Measurements from ENCODE around the gene INO80. TPM values are rescaled to one million over a fixed set of nuclear protein-coding genes. Genes with fewer than 3 reads are reported as not detected.

The INO80 gene
- total RNA-seq, 4 donors from 2014 or later = 22.4 to 28.7 (median 24.0) TPM

DNA sequence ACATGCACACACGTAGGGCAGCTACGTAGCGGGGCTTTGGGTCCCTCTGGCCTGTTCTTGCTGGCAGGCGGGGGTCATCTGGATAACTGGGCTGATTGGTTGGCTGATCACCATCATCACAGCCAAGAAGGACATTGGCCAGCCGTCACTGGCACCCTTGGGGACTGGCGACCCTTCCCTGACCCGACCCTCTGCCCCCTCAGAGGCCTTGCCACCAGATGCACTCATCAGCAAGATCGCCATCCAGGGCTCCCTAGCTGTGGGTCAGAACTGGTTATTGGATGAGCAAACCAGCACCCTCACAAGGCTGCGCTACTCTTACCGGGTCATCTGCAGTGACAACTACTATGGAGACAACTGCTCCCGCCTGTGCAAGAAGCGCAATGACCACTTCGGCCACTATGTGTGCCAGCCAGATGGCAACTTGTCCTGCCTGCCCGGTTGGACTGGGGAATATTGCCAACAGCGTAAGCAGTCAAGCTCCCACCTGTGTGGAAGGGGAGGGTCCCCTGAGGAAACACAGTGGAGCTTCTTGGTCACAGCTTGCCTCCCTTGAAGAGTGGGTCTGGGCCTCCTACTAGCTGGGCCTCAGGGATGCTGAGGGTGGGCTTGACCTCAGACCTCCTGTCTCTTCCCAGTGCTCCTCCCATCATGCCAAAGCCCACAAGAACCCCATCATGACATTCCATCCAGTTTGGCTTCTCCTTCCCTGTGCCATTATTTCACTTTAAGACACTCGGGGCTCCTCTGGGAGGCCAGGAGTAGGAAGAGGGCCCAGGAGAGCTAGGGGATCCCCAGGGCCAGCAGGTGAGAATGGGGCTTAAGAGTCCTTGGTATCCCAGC, 184.6 kb downstream of the INO80 start:
- intact Hi-C loops (cut with DNase I) = no loop called here
- peak overlapping the region in 3 of 4 donors; percentile 16 to 35 (median 28) for H3K27ac ChIP-seq (replicated peaks in 1 of 4)
- H3K27me3 ChIP-seq = peaks cover 0 to 90% (median 50%) of the 10 kb centered on the region in 4 donors
- TF ChIP-seq POLR2A (IDR thresholded peaks at IDR 0.05; ENCODE audit: low read depth) = no peak
- no peaks in the 10 kb centered on the region for H3K9me3 ChIP-seq
- peaks cover 0 to 18% (median 0%) of the 10 kb centered on the region in 4 donors for H3K36me3 ChIP-seq
- H3K4me1 ChIP-seq = peaks cover 58 to 64% (median 59%) of the 10 kb centered on the region in 4 donors
- 80% methylated on average over 15 of the region's 16 CpGs for WGBS
- peak overlapping the region; percentile 57 to 58 (median 58) for H3K4me3 ChIP-seq
- no peak for DNase-seq (ENCODE audit: extremely low spot score)

DNA sequence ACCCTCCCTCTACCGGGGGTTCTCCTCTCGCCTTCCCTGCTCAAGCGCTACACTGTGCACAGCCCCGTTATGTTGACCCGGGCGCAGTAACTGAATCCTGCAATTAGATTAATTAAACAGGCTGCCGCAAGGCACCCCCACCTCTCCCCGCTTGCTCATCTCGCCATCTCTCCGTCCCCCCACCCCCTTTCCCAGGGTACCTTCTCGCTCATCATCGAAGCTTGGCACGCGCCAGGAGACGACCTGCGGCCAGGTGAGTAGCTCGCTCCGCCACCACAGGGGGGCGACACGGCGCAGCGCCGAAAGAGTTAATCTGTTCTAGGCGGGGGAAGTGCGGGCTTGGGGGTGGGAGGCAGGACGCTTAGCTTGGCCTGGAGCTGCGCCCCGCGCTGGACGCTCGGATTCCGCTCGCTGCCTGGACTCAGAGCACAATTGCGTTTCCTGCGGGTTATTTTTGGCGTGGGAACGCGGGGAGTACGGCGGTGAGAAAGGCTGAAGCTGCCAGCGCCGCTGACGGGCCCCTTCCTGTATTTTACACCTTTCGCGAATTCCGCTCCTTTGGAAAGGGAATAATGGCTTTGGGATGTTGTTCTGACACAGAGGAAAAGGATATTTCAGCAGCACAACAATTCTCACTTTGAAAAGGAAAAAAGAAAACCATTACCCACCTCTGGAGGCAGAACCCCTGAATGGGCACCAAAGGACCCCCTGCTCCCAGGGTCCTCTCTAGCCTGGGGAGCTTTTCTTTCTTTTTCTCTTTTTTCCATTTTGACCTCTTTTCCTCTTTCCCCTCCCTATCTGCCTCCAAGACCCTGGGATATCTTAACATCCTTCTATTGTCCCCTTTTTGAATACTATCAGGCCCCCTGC, 185.4 kb downstream of the INO80 start:
- DNase-seq (ENCODE audit: extremely low spot score) = no peak
- intact Hi-C loops (cut with DNase I) = no loop called here

DNA sequence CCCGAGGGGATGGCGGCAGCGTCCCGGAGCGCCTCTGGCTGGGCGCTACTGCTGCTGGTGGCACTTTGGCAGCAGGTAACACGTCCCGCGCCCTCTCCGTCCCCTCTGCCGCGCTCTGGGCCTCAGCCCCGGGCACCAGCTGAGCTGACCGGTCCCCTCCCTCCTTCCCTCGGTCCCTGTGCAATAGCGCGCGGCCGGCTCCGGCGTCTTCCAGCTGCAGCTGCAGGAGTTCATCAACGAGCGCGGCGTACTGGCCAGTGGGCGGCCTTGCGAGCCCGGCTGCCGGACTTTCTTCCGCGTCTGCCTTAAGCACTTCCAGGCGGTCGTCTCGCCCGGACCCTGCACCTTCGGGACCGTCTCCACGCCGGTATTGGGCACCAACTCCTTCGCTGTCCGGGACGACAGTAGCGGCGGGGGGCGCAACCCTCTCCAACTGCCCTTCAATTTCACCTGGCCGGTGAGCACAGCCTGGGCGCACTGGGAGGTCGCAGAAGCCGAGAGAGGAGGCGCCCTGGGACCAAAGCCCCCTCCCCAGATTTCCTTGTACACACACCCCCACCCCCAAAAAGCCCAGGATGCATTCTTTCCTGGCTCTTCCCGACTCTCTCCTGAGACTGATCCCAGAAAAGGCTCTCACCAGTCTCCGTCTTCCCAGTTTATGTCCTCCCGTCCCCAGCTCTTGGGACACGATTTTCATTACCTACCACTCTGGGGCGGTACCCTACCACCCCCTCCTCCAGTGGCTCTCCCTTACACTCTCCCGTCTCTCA, 186.2 kb downstream of the INO80 start:
- H3K9me3 ChIP-seq = no peaks in the 10 kb centered on the region
- intact Hi-C loops (cut with DNase I) = no loop called here

More for the DNA sequence above, 185.4 kb downstream of the INO80 start:
- Histone ChIP-seq H3K36me3 (peaks cover 0 to 9% (median 0%) of the 10 kb centered on the region in 4 donors), H3K27ac (replicated peaks in 1 of 4) (peak overlapping the region; percentile 10 to 67 (median 38)), H3K4me3 (peak overlapping the region; percentile 57 to 58 (median 58)), H3K4me1 (peaks cover 62 to 68% (median 65%) of the 10 kb centered on the region in 4 donors), H3K9me3 (no peaks in the 10 kb centered on the region), H3K27me3 (peaks cover 0 to 92% (median 58%) of the 10 kb centered on the region in 4 donors)
- 2% methylated on average over 36 of the region's 46 CpGs for WGBS
- TF ChIP-seq, protein P1, sequence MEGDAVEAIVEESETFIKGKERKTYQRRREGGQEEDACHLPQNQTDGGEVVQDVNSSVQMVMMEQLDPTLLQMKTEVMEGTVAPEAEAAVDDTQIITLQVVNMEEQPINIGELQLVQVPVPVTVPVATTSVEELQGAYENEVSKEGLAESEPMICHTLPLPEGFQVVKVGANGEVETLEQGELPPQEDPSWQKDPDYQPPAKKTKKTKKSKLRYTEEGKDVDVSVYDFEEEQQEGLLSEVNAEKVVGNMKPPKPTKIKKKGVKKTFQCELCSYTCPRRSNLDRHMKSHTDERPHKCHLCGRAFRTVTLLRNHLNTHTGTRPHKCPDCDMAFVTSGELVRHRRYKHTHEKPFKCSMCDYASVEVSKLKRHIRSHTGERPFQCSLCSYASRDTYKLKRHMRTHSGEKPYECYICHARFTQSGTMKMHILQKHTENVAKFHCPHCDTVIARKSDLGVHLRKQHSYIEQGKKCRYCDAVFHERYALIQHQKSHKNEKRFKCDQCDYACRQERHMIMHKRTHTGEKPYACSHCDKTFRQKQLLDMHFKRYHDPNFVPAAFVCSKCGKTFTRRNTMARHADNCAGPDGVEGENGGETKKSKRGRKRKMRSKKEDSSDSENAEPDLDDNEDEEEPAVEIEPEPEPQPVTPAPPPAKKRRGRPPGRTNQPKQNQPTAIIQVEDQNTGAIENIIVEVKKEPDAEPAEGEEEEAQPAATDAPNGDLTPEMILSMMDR (IDR thresholded peaks at IDR 0.05) = peak in 2 of 3 experiments; percentile 13 to 39
- no peak for TF ChIP-seq EP300 (IDR thresholded peaks at IDR 0.05)
- peak; percentile 27 to 59 for TF ChIP-seq POLR2AphosphoS5 (IDR thresholded peaks at IDR 0.05)

More for the DNA sequence above, 186.2 kb downstream of the INO80 start:
- Histone ChIP-seq H3K4me1 (peaks cover 58 to 72% (median 64%) of the 10 kb centered on the region in 4 donors), H3K36me3 (peaks cover 0 to 6% (median 0%) of the 10 kb centered on the region in 4 donors), H3K4me3 (peak overlapping the region; percentile 57 to 58 (median 58)), H3K27me3 (peaks cover 0 to 93% (median 61%) of the 10 kb centered on the region in 4 donors), H3K27ac (replicated peaks in 1 of 4) (peak overlapping the region; percentile 10 to 67 (median 32))
- WGBS = 2% methylated on average over 31 of the region's 56 CpGs
- TF ChIP-seq POLR2AphosphoS5 (IDR thresholded peaks at IDR 0.05) = no peak
- TF ChIP-seq POLR2A (IDR thresholded peaks at IDR 0.05; ENCODE audit: low read depth) = no peak
- TF ChIP-seq, protein P1 (IDR thresholded peaks at IDR 0.05) = no peak
- TF ChIP-seq EP300 (IDR thresholded peaks at IDR 0.05) = no peak
- DNase-seq (ENCODE audit: extremely low spot score) = no peak

Small RNAs within 50 kb of the gene (small RNA-seq; reads per million reads assigned to genes)
- 0 to 0.74 (median 0) reads per million in 3 donors for gene ISCA1P4

Other genes with a start within 250 kb of the INO80 start
- gene RHOV, start 242.0 kb downstream of the INO80 start, total RNA-seq = not detected
- gene VPS18, start 221.8 kb downstream of the INO80 start, total RNA-seq = 10 to 100 TPM; 28.7 to 36.6 (median 32.2) TPM
- 10 to 100 TPM in 1 of 4 donors, 1 to 10 TPM in 3; 1.7 to 12.6 (median 7.5) TPM for gene DLL4, start 186.9 kb downstream of the INO80 start, total RNA-seq
- gene CHAC1, start 162.8 kb downstream of the INO80 start, total RNA-seq = 1 to 10 TPM in 3 of 4 donors, under 1 TPM in 1; 0.66 to 3.6 (median 1.3) TPM
- gene EXD1, start 114.5 kb upstream of the INO80 start, total RNA-seq = not detected
- 100 to 1,000 TPM in 1 of 4 donors, 10 to 100 TPM in 3; 67.3 to 108 (median 94.5) TPM for gene CHP1, start 115.0 kb upstream of the INO80 start, total RNA-seq
- gene OIP5, start 216.3 kb upstream of the INO80 start, total RNA-seq = under 1 TPM in 1 of 4 donors, not detected in 3; 0.39 TPM
- gene NUSAP1, start 216.6 kb upstream of the INO80 start, total RNA-seq = 1 to 10 TPM in 3 of 4 donors, under 1 TPM in 1; 0.42 to 5.5 (median 1.5) TPM

Data from esophagus muscularis mucosa (tissue), 4 donors.